ENCODE measurements around the gene CRYBA1. TPM values are rescaled to one million over a fixed set of nuclear protein-coding genes. Genes with fewer than 3 reads are reported as not detected.

The CRYBA1 gene
- total RNA-seq, 1 donor from 2014 or later, result not detected

DNA sequence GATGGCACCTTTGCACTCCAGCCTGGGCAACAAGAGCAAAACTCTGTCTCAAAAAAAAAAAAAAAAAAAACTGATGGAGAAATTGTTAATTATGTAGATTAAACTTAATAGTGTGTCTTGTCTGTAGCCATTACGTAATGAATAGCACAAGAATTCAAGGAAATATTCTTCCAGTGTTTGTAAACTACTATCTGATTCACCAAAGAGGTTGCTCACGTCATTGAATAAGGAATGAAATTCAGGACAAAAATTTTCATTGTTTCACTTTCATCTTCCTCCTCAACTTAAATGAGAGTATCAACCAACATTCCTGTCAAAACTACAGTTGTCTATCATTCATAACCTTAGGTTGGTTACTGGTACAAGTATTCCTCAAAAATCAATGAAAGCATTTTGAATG is 35.8 kb upstream of the CRYBA1 start:
- Histone ChIP-seq H3K27me3 (ENCODE audit: control insufficient read depth, insufficient read depth, low read length) (no peaks in the 10 kb centered on the region), H3K4me3 (ENCODE audit: low read depth, low read length) (no peak overlapping the region), H3K36me3 (ENCODE audit: control insufficient read depth, insufficient read depth, low read length) (no peaks in the 10 kb centered on the region)
- TF ChIP-seq, protein P1, sequence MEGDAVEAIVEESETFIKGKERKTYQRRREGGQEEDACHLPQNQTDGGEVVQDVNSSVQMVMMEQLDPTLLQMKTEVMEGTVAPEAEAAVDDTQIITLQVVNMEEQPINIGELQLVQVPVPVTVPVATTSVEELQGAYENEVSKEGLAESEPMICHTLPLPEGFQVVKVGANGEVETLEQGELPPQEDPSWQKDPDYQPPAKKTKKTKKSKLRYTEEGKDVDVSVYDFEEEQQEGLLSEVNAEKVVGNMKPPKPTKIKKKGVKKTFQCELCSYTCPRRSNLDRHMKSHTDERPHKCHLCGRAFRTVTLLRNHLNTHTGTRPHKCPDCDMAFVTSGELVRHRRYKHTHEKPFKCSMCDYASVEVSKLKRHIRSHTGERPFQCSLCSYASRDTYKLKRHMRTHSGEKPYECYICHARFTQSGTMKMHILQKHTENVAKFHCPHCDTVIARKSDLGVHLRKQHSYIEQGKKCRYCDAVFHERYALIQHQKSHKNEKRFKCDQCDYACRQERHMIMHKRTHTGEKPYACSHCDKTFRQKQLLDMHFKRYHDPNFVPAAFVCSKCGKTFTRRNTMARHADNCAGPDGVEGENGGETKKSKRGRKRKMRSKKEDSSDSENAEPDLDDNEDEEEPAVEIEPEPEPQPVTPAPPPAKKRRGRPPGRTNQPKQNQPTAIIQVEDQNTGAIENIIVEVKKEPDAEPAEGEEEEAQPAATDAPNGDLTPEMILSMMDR (IDR thresholded peaks at IDR 0.05; ENCODE audit: insufficient read depth, low read length, poor library complexity, severe bottlenecking), result no peak
- no peak for DNase-seq (ENCODE audit: low read depth)

DNA sequence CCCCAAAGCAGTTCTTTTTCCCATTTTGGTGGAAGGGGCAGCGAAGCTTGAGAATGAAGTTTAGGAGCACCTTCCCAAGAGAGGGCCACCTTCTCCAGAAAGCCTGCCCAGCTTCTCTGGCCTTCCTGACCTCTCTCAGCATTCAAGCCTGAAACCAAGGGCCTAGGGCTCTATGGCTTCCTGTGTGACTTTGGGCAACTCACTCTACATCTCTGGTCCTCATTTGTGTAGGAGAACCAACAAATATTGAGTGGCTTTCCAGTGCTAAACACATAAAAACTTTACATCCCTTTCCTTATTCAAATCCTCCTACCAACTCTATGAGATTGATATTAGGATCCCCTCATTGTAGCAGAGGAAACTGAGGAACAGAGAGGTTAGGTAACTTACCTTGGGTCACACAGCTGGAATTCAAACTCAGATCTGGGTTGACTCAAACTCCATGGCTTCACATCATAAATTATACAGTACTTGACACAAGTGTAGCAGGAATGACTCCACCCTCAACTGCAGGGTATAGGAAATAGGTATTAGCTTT is 34.5 kb upstream of the CRYBA1 start:
- TF ChIP-seq, protein P1 (IDR thresholded peaks at IDR 0.05; ENCODE audit: insufficient read depth, low read length, poor library complexity, severe bottlenecking), result no peak
- no peak for DNase-seq (ENCODE audit: low read depth)
- H3K36me3 ChIP-seq (ENCODE audit: control insufficient read depth, insufficient read depth, low read length), result no peaks in the 10 kb centered on the region
- no peak overlapping the region for H3K4me3 ChIP-seq (ENCODE audit: low read depth, low read length)
- H3K27me3 ChIP-seq (ENCODE audit: control insufficient read depth, insufficient read depth, low read length), result no peaks in the 10 kb centered on the region

DNA sequence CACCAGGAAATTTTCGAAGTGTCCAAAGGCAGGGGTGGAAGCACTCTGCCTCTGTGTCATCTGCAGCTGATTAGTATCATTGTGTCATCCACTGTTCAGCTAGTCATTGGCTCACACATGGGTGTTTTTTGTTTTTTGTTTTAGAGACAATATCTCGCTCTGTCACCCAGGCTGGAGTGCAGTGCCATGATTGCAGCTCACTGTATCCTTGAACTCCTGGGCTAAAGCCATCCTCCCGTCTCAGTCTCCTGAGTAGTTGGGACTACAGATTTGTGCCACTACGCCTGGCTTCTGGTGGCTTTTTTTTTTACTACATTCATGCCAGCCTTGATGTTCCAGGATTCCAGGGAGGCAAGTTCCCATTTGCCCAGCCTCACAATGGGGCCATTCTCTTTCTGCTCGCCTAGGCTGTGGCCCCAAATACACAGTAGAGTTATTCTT is 34.0 kb upstream of the CRYBA1 start:
- DNase-seq (ENCODE audit: low read depth), result no peak
- Histone ChIP-seq H3K27me3 (ENCODE audit: control insufficient read depth, insufficient read depth, low read length) (no peaks in the 10 kb centered on the region), H3K4me3 (ENCODE audit: low read depth, low read length) (no peak overlapping the region), H3K36me3 (ENCODE audit: control insufficient read depth, insufficient read depth, low read length) (no peaks in the 10 kb centered on the region)
- TF ChIP-seq, protein P1 (IDR thresholded peaks at IDR 0.05; ENCODE audit: insufficient read depth, low read length, poor library complexity, severe bottlenecking), result no peak

DNA sequence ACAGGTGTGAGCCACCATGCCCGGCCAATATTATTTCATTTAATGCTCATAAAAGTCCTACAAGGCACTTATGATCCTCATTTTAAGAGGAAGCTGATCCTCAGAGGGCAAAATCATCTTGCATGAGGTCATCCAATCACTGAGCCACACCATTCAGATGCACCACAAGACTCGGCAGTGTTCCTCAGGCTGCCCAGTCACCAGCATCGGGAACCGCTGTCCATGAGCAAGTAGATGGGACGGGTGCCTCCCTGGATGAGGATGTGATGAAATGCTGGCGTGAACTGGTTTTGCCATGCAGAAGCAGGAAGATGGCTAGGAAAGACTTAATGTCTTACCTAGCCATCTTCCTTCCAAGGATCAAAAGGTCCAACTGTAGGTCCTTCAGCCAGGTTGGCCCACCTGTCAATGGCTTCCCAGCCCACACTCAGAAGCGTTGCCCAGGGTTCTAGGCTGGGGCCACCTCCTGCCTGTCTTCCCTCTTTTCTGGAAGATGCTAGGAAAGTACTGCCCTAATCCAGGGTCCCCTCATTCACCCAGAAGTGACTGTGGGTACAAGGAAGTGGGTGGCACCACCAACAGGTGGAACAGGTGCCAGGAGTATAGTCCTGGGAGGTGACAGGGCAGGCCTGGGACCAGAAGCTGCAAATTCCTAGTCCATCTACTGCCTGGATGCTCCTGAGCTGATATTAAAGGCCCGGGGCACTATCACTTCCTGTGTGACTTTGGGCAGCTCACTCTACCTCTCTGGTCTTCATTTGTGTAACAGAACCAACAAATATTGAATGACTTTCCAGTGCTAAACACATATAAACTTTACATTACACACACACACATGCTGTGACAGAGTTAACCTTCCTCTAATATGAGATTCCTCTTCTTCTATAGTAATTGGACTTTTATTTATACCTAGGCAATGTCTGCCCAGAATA is 32.2 kb upstream of the CRYBA1 start:
- TF ChIP-seq, protein P1 (IDR thresholded peaks at IDR 0.05; ENCODE audit: insufficient read depth, low read length, poor library complexity, severe bottlenecking), result no peak
- no peaks in the 10 kb centered on the region for H3K27me3 ChIP-seq (ENCODE audit: control insufficient read depth, insufficient read depth, low read length)
- H3K36me3 ChIP-seq (ENCODE audit: control insufficient read depth, insufficient read depth, low read length), result no peaks in the 10 kb centered on the region
- no peak overlapping the region for H3K4me3 ChIP-seq (ENCODE audit: low read depth, low read length)
- no peak for DNase-seq (ENCODE audit: low read depth)

DNA sequence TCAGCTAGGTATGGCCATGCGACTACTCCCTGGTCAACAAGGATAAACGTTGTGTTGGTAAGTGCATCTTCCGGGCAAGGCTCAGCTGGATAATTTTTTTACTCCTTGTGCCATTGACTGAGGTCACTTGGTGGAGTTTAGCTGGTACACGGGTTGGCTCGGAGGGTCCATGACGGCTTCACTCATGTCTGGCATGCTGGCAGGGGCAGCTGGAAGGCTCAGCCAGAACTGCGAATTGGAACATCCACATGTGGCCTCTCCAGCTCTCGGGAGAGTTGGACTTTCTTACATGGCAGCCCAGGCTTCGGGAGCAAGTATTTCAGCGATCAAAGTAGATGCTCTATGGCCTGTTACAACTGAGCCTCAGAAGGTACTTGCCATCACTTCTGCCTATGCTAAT is 31.5 kb upstream of the CRYBA1 start:
- no peak for DNase-seq (ENCODE audit: low read depth)
- TF ChIP-seq, protein P1 (IDR thresholded peaks at IDR 0.05; ENCODE audit: insufficient read depth, low read length, poor library complexity, severe bottlenecking), result no peak
- no peak overlapping the region for H3K4me3 ChIP-seq (ENCODE audit: low read depth, low read length)
- H3K27me3 ChIP-seq (ENCODE audit: control insufficient read depth, insufficient read depth, low read length), result no peaks in the 10 kb centered on the region
- H3K36me3 ChIP-seq (ENCODE audit: control insufficient read depth, insufficient read depth, low read length), result no peaks in the 10 kb centered on the region

Data from kidney epithelial cell (primary cell).